Measurements from ENCODE around the gene PTPN11. TPM values are rescaled to one million over a fixed set of nuclear protein-coding genes. Genes with fewer than 3 reads are reported as not detected.

Gene PTPN11
- polyA plus RNA-seq, 1 of the 3 experiments (the other 2 are of a cell fraction) = 48.3 TPM

DNA sequence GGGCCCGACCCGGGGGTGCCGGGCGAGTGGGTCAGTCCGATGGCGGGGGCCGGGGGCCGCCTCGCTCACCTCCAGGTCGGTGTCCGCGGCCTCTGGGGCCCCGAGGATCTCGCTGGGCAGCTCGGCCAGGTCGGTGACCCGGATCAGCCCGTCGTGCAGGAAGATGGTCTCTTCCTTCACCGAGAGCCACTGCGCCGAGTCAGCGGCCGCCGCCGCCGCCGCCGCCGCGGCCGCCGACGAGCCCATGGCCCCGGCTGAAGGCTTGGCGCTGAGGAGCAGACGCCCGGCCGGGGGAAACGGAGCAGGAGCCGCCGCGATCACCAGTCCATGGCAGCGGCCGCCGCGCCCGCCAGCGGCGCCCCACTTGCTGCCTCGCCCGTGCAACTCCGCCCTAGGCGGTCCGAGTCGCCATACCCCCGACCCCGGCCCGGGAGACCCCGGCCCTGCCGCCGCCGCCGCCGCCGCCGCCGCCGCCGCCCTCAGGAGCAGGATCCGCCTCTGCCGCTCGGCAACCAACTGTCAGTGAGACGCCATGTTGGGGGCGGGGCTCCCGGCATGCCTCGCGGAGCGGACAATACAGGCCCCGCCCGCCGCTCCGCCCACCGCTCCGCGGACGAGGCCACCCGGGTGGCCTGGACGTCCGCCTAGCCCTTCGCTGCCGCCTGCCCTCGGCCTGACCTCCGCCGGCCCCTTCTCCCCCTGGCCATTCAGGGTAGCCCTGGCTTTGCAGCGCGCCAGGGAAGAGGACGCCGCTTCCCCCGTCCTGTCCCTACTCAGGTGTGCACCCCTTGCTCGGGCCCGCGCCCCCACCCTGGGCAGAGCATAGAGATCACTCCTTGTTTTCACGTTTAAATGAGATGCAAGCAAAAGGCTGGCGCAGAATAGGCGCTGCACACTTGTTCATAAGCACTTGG is 36.6 kb upstream of the PTPN11 start, which contains the start of gene HECTD4:
HECTD4 (minus strand) TSS at position 549 of the 914 bp plus-strand sequence; CDS start at position 246, 303 bp downstream.
- Histone ChIP-seq H3K27me3 (ENCODE audit: insufficient read depth) (no peaks in the 10 kb centered on the region), H3K27ac (ENCODE audit: low read depth in 2 of 2, low read length in 1 of 2) (peak within 1 kb of the TSS; percentile 66 to 82), H3F3A (replicated peaks; ENCODE audit: insufficient read depth) (no peaks in the 10 kb centered on the region), H3K36me3 (replicated peaks in 1 of 2; ENCODE audit: control insufficient read depth in 1 of 2, insufficient read depth in 2 of 2, low read length in 1 of 2) (no peaks in the 10 kb centered on the region), H3K4me2 (peak within 1 kb of the TSS; percentile 93), H3K4me1 (ENCODE audit: control insufficient read depth in 1 of 2, insufficient read depth in 2 of 2, low read depth in 1 of 2, low read length in 1 of 2) (peaks cover 0 to 8% of the 10 kb centered on the region in 2 experiments; a peak in 1 of 4 replicates), H4K20me1 (ENCODE audit: insufficient read depth) (peaks cover 13% of the 10 kb centered on the region; the same call in 1 of the 2 replicates), H3K79me2 (ENCODE audit: insufficient read depth) (peaks cover 49% of the 10 kb centered on the region), H3K9me3 (no peaks in the 10 kb centered on the region), H3K4me3 (ENCODE audit: low read depth in 2 of 2, low read length in 1 of 2) (peak within 1 kb of the TSS; percentile 67 to 96), H2AFZ (ENCODE audit: low read depth) (peak within 1 kb of the TSS; percentile 98), H3K9me2 (no peaks in the 10 kb centered on the region), H3K9ac (peak within 1 kb of the TSS; percentile 70)
- ChIA-PET POLR2A (interaction anchor here (0.6 to 0.8 kb wide), 2 partner anchors 37 to 53 kb away, joined by 3 read pairs; partner anchors contain the start of gene PTPN11), CTCF (interaction anchor here (0.8 kb wide), 2 partner anchors 128 to 184 kb away, joined by 3 read pairs; no protein-coding TSS in a partner anchor)
- WGBS (ENCODE audit: low lambda C conversion rate) = 4% methylated on average over 12 of the region's 106 CpGs
- peak; percentile 98 for DNase-seq
- TF ChIP-seq RCOR1 (IDR thresholded peaks at IDR 0.05; ENCODE audit: low read length) (no peak), JUND (IDR thresholded peaks at IDR 0.05) (no peak), GABPA (IDR thresholded peaks at IDR 0.05; ENCODE audit: low read depth) (no peak), GATA2 (CRISPR knock-in tag; IDR thresholded peaks at IDR 0.05) (no peak), RXRA (IDR thresholded peaks at IDR 0.05; ENCODE audit: borderline replicate concordance, low read depth) (peak; percentile 55; the same call in 1 of the 2 replicates), NRF1 (IDR thresholded peaks at IDR 0.05; ENCODE audit: low read depth, low read length) (no peak), NFIC (IDR thresholded peaks at IDR 0.05; ENCODE audit: borderline replicate concordance) (no peak), FOSL2 (IDR thresholded peaks at IDR 0.05; ENCODE audit: borderline replicate concordance, low read depth) (no peak), CHD2 (IDR thresholded peaks at IDR 0.05; ENCODE audit: low read length, partially characterized antibody) (peak; percentile 25), FOXJ3 (CRISPR knock-in tag; IDR thresholded peaks at IDR 0.05) (no peak), TCF12 (IDR thresholded peaks at IDR 0.05) (no peak), MXI1 (IDR thresholded peaks at IDR 0.05; ENCODE audit: low read depth, low read length) (peak; percentile 49; the same call in 1 of the 2 replicates), EP300 (IDR thresholded peaks at IDR 0.05; ENCODE audit: borderline replicate concordance in 1 of 2, low read depth in 1 of 2, low read length in 1 of 2) (no peak; a peak in 1 of 4 replicates), EZH2phosphoT487 (IDR thresholded peaks at IDR 0.05; ENCODE audit: borderline replicate concordance, low read depth) (no peak), YY1 (IDR thresholded peaks at IDR 0.05; ENCODE audit: low read depth) (peak; percentile 89), TAF1 (IDR thresholded peaks at IDR 0.05; ENCODE audit: borderline replicate concordance, low read depth, low read length) (peak; percentile 84), SIN3A (IDR thresholded peaks at IDR 0.05; ENCODE audit: borderline replicate concordance, low read depth, low read length) (peak; percentile 21; the same call in 1 of the 2 replicates), FOXM1 (IDR thresholded peaks at IDR 0.05; ENCODE audit: low read depth) (no peak), RAD21 (IDR thresholded peaks at IDR 0.05; ENCODE audit: low read length) (no peak; the same call in 1 of the 2 replicates), MEF2A (IDR thresholded peaks at IDR 0.05; ENCODE audit: borderline replicate concordance, low read depth) (no peak), SMC3 (IDR thresholded peaks at IDR 0.05; ENCODE audit: low read depth, low read length) (no peak)
- TF ChIP-seq, protein P1, sequence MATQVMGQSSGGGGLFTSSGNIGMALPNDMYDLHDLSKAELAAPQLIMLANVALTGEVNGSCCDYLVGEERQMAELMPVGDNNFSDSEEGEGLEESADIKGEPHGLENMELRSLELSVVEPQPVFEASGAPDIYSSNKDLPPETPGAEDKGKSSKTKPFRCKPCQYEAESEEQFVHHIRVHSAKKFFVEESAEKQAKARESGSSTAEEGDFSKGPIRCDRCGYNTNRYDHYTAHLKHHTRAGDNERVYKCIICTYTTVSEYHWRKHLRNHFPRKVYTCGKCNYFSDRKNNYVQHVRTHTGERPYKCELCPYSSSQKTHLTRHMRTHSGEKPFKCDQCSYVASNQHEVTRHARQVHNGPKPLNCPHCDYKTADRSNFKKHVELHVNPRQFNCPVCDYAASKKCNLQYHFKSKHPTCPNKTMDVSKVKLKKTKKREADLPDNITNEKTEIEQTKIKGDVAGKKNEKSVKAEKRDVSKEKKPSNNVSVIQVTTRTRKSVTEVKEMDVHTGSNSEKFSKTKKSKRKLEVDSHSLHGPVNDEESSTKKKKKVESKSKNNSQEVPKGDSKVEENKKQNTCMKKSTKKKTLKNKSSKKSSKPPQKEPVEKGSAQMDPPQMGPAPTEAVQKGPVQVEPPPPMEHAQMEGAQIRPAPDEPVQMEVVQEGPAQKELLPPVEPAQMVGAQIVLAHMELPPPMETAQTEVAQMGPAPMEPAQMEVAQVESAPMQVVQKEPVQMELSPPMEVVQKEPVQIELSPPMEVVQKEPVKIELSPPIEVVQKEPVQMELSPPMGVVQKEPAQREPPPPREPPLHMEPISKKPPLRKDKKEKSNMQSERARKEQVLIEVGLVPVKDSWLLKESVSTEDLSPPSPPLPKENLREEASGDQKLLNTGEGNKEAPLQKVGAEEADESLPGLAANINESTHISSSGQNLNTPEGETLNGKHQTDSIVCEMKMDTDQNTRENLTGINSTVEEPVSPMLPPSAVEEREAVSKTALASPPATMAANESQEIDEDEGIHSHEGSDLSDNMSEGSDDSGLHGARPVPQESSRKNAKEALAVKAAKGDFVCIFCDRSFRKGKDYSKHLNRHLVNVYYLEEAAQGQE (IDR thresholded peaks at IDR 0.05; ENCODE audit: low read depth, low read length) = no peak
- TF ChIP-seq, protein P2, sequence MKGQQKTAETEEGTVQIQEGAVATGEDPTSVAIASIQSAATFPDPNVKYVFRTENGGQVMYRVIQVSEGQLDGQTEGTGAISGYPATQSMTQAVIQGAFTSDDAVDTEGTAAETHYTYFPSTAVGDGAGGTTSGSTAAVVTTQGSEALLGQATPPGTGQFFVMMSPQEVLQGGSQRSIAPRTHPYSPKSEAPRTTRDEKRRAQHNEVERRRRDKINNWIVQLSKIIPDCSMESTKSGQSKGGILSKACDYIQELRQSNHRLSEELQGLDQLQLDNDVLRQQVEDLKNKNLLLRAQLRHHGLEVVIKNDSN (IDR thresholded peaks at IDR 0.05; ENCODE audit: borderline replicate concordance, low read depth) = no peak
- TF ChIP-seq, protein P3, sequence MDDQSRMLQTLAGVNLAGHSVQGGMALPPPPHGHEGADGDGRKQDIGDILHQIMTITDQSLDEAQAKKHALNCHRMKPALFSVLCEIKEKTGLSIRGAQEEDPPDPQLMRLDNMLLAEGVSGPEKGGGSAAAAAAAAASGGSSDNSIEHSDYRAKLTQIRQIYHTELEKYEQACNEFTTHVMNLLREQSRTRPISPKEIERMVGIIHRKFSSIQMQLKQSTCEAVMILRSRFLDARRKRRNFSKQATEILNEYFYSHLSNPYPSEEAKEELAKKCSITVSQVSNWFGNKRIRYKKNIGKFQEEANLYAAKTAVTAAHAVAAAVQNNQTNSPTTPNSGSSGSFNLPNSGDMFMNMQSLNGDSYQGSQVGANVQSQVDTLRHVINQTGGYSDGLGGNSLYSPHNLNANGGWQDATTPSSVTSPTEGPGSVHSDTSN (IDR thresholded peaks at IDR 0.05) = no peak
- TF ChIP-seq, protein P4, sequence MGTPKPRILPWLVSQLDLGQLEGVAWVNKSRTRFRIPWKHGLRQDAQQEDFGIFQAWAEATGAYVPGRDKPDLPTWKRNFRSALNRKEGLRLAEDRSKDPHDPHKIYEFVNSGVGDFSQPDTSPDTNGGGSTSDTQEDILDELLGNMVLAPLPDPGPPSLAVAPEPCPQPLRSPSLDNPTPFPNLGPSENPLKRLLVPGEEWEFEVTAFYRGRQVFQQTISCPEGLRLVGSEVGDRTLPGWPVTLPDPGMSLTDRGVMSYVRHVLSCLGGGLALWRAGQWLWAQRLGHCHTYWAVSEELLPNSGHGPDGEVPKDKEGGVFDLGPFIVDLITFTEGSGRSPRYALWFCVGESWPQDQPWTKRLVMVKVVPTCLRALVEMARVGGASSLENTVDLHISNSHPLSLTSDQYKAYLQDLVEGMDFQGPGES (IDR thresholded peaks at IDR 0.05; ENCODE audit: low read depth, low read length) = no peak
- TF ChIP-seq, protein P5, sequence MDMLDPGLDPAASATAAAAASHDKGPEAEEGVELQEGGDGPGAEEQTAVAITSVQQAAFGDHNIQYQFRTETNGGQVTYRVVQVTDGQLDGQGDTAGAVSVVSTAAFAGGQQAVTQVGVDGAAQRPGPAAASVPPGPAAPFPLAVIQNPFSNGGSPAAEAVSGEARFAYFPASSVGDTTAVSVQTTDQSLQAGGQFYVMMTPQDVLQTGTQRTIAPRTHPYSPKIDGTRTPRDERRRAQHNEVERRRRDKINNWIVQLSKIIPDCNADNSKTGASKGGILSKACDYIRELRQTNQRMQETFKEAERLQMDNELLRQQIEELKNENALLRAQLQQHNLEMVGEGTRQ (IDR thresholded peaks at IDR 0.05; ENCODE audit: borderline replicate concordance, low read depth, low read length) = no peak

Measured in SK-N-SH (cell line).